ENCODE results near the gene EIPR1. TPM values are rescaled to one million over a fixed set of nuclear protein-coding genes. Genes with fewer than 3 reads are reported as not detected.

Gene EIPR1
- total and polyA plus RNA-seq, 2 of the 4 experiments (the other 2 are of a cell fraction) = 46.5 to 67.4 TPM

DNA sequence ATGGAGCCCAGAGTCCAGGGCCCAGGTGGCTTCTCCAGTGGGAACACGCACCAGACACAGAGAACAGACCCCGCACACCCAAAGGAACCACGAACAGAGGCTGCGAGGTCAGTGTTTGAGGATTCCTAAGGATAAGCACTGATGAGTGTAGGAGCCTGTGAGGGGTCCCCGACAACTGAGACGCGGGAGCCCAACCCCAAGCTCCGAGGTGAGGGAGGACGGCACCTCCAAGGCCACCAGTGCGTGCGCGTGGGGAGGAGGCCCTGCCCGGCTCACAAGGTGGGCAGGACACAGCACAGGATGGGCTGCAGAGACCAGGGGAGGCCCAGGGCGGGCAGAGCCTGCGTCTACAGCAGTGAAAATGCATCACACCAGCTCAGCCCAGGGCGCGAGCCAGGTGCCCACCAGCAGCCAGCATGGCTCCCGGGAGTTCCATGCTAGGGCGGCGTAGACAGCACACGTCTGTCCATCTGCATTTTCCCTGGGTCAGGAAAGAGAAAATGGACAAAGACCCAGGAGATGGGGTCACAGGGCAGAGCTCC, 189.1 kb downstream of the EIPR1 start:
- Histone ChIP-seq H4K20me1 (ENCODE audit: insufficient read depth, low read length) (no peaks in the 10 kb centered on the region), H3K4me2 (ENCODE audit: low read depth, low read length) (no peak overlapping the region), H4K91ac (ENCODE audit: insufficient read depth, low read depth, low read length) (no peak overlapping the region), H3K36me3 (ENCODE audit: control insufficient read depth, insufficient read depth, low read length) (peaks cover 8% of the 10 kb centered on the region), H2BK120ac (ENCODE audit: low read depth, low read length) (no peak overlapping the region), H2AFZ (replicated peaks; ENCODE audit: low read length, poor library complexity) (no peak overlapping the region), H4K8ac (ENCODE audit: low read depth in 2 of 2, low read length in 2 of 2) (no peak overlapping the region), H3K9me1 (ENCODE audit: insufficient read depth, low read length) (no peaks in the 10 kb centered on the region), H3K9me3 (ENCODE audit: control insufficient read depth, insufficient read depth, low read length) (no peaks in the 10 kb centered on the region), H3K56ac (ENCODE audit: extremely low read depth, insufficient read depth, low read length) (no peak overlapping the region), H4K5ac (ENCODE audit: low read depth, low read length) (no peak overlapping the region), H2BK5ac (ENCODE audit: low read depth, low read length, poor library complexity, severe bottlenecking) (no peak overlapping the region), H3K27me3 (ENCODE audit: control insufficient read depth, insufficient read depth, low read length) (no peaks in the 10 kb centered on the region), H3K4me1 (ENCODE audit: control insufficient read depth, insufficient read depth, low read length) (peaks cover 4% of the 10 kb centered on the region; the same call in 1 of the 2 replicates), H3K9ac (ENCODE audit: low read depth, low read length) (no peak overlapping the region), H3K27ac (ENCODE audit: insufficient read depth, low read length) (no peak overlapping the region), H3K14ac (replicated peaks; ENCODE audit: low read depth, low read length) (no peak overlapping the region), H3K79me1 (ENCODE audit: low read depth in 1 of 2, low read length in 2 of 2) (no peaks in the 10 kb centered on the region), H2AK9ac (replicated peaks; ENCODE audit: low read depth, low read length, poor library complexity) (no peak overlapping the region), H3K4me3 (ENCODE audit: insufficient read depth, low read depth, low read length) (no peak overlapping the region), H2BK20ac (ENCODE audit: low read depth, low read length) (no peak overlapping the region), H3K23ac (ENCODE audit: low read depth, low read length) (no peak overlapping the region), H2BK15ac (ENCODE audit: low read depth, low read length) (no peak overlapping the region), H2AK5ac (ENCODE audit: low read depth, low read length) (no peak overlapping the region), H3K4ac (ENCODE audit: low read depth, low read length) (no peak overlapping the region), H3K18ac (ENCODE audit: low read depth, low read length) (no peak overlapping the region)
- intact Hi-C loops (cut with micrococcal nuclease) = no loop called here
- ChIA-PET POLR2A (ENCODE audit: unreplicated experiment) (no interaction called here), CTCF (no interaction called here)
- DNase-seq (no peak), ATAC-seq (ENCODE audit: low read depth) (no peak)
- no TSS peak for BruUV-seq (replicated peaks)
- TF ChIP-seq POLR2A (IDR thresholded peaks at IDR 0.05; ENCODE audit: low read depth, low read length) (no peak), NFE2L2 (IDR thresholded peaks at IDR 0.05; ENCODE audit: low read depth, low read length) (no peak), CEBPB (IDR thresholded peaks at IDR 0.05; ENCODE audit: low read depth, low read length) (no peak), RAD21 (IDR thresholded peaks at IDR 0.05; ENCODE audit: low read length) (no peak), BHLHE40 (IDR thresholded peaks at IDR 0.05; ENCODE audit: low read depth, low read length) (no peak), RCOR1 (IDR thresholded peaks at IDR 0.05; ENCODE audit: insufficient replicate concordance, low read length) (no peak), MXI1 (IDR thresholded peaks at IDR 0.05; ENCODE audit: borderline replicate concordance, low read depth, low read length) (no peak), CHD1 (IDR thresholded peaks at IDR 0.05; ENCODE audit: low read depth, low read length) (no peak), MAFK (IDR thresholded peaks at IDR 0.05; ENCODE audit: low read depth, low read length) (no peak)
- TF ChIP-seq, protein P1, sequence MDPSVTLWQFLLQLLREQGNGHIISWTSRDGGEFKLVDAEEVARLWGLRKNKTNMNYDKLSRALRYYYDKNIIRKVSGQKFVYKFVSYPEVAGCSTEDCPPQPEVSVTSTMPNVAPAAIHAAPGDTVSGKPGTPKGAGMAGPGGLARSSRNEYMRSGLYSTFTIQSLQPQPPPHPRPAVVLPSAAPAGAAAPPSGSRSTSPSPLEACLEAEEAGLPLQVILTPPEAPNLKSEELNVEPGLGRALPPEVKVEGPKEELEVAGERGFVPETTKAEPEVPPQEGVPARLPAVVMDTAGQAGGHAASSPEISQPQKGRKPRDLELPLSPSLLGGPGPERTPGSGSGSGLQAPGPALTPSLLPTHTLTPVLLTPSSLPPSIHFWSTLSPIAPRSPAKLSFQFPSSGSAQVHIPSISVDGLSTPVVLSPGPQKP (IDR thresholded peaks at IDR 0.05; ENCODE audit: borderline replicate concordance, low read depth, low read length) = no peak
- TF ChIP-seq, protein P2, sequence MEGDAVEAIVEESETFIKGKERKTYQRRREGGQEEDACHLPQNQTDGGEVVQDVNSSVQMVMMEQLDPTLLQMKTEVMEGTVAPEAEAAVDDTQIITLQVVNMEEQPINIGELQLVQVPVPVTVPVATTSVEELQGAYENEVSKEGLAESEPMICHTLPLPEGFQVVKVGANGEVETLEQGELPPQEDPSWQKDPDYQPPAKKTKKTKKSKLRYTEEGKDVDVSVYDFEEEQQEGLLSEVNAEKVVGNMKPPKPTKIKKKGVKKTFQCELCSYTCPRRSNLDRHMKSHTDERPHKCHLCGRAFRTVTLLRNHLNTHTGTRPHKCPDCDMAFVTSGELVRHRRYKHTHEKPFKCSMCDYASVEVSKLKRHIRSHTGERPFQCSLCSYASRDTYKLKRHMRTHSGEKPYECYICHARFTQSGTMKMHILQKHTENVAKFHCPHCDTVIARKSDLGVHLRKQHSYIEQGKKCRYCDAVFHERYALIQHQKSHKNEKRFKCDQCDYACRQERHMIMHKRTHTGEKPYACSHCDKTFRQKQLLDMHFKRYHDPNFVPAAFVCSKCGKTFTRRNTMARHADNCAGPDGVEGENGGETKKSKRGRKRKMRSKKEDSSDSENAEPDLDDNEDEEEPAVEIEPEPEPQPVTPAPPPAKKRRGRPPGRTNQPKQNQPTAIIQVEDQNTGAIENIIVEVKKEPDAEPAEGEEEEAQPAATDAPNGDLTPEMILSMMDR (conservative IDR thresholded peaks at IDR 0.05; ENCODE audit: low read depth, low read length) = no peak
- TF ChIP-seq, protein P3, sequence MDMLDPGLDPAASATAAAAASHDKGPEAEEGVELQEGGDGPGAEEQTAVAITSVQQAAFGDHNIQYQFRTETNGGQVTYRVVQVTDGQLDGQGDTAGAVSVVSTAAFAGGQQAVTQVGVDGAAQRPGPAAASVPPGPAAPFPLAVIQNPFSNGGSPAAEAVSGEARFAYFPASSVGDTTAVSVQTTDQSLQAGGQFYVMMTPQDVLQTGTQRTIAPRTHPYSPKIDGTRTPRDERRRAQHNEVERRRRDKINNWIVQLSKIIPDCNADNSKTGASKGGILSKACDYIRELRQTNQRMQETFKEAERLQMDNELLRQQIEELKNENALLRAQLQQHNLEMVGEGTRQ (IDR thresholded peaks at IDR 0.05; ENCODE audit: low read depth, low read length) = no peak
- dilution Hi-C loops (cut with HindIII; ENCODE audit: low sequenced_read_pairs, unreplicated experiment) = no loop called here
- 95% methylated on average over 11 of the region's 21 CpGs; no CpG with 5 or more reads in 1 of the 2 experiments for WGBS, 2 experiments (ENCODE audit: extremely low coverage in 2 of 2, insufficient read length in 1 of 2)
- in situ Hi-C loops (cut with MboI; ENCODE audit: low sequenced_read_pairs) = no loop called here

Measured in IMR-90 (cell line).